Measurements from ENCODE around the gene SCAND1. TPM values are rescaled to one million over a fixed set of nuclear protein-coding genes. Genes with fewer than 3 reads are reported as not detected.

Gene SCAND1
- total and polyA plus RNA-seq, 9 of the 15 experiments (the other 6 are each of a cell fraction or from before 2014, with no cell fraction given) = 0.08 to 94.0 (median 5.8) TPM

DNA sequence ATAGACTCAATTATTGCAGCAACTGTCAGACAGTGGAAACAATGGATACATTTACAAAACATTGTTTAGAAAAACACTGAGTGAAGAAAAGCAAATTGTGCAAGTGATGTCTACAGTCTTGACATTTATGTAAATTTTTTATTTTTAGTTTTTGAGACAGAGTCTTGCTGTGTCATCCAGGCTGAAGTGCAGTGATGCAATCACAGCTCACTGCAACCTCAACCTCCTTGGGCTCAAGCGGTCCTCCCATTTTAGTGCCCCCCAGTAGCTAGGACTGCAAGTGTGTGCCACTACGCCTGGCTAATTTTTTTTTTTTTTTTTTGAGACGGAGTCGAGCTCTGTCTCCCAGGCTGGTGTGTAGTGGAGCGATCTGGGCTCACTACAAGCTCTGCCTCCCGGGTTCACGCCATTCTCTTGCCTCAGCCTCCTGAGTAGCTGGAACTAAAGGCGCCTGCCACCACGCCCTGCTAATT lies 23.8 kb upstream of the SCAND1 start (continued):
- peak; percentile 80 for TF ChIP-seq IRF9 (tag; IDR thresholded peaks at IDR 0.05)
- TF ChIP-seq, protein P1, sequence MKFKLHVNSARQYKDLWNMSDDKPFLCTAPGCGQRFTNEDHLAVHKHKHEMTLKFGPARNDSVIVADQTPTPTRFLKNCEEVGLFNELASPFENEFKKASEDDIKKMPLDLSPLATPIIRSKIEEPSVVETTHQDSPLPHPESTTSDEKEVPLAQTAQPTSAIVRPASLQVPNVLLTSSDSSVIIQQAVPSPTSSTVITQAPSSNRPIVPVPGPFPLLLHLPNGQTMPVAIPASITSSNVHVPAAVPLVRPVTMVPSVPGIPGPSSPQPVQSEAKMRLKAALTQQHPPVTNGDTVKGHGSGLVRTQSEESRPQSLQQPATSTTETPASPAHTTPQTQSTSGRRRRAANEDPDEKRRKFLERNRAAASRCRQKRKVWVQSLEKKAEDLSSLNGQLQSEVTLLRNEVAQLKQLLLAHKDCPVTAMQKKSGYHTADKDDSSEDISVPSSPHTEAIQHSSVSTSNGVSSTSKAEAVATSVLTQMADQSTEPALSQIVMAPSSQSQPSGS (CRISPR knock-in tag; IDR thresholded peaks at IDR 0.05) = no peak
- TF ChIP-seq ZNF232 (CRISPR knock-in tag; IDR thresholded peaks at IDR 0.05) = no peak
- no peak for TF ChIP-seq ZNF707 (CRISPR knock-in tag; conservative IDR thresholded peaks at IDR 0.05)
- no peak for TF ChIP-seq FOS (IDR thresholded peaks at IDR 0.05; ENCODE audit: extremely low read depth, insufficient read length)
- TF ChIP-seq SRSF3 (IDR thresholded peaks at IDR 0.05; ENCODE audit: insufficient read depth, low read length) = no peak
- TF ChIP-seq KDM2B (CRISPR knock-in tag; IDR thresholded peaks at IDR 0.05) = no peak
- peak in 1 of 2 experiments; percentile 8; a peak in 1 of 4 replicates for TF ChIP-seq RCOR1 (IDR thresholded peaks at IDR 0.05; ENCODE audit: borderline replicate concordance in 1 of 2, low read depth in 2 of 2, low read length in 2 of 2)
- no peak for TF ChIP-seq POLR2AphosphoS2 (IDR thresholded peaks at IDR 0.05; ENCODE audit: low read length)
- TF ChIP-seq USF1 (CRISPR knock-in tag; IDR thresholded peaks at IDR 0.05) = no peak
- no peak for TF ChIP-seq CBX2 (IDR thresholded peaks at IDR 0.05; ENCODE audit: insufficient read depth, low read length, poor library complexity, severe bottlenecking)

Data from K562 (cell line).